Heart left ventricle (tissue), 16 donors: Measurements from ENCODE around the gene SERINC2. TPM values are rescaled to one million over a fixed set of nuclear protein-coding genes. Genes with fewer than 3 reads are reported as not detected.

Experiments
- ATAC-seq, 4 donors: fragments of 200-7000 bp; cut with Tn5 transposase; one replicate each; pipeline ENCODE4 v1.9.1; 2020 to 2022; ENCODE audit warnings: moderate library complexity in 4 of 4, mild to moderate bottlenecking in 3 of 4, moderate number of reproducible peaks in 1 of 4
- DNase-seq, 5 donors: peaks; one replicate each; pipeline ENCODE4 v3.0.0-alpha.2; 2020
- H3K27ac ChIP-seq, 12 donors: fragments of 200-600 bp; sonication (generic) in 4 of 12; one replicate each; pipeline versions ENCODE4 v1.5.0 to v1.8.0; 2016 to 2022; ENCODE audit warnings: mild to moderate bottlenecking in 2 of 12
- H3K27me3 ChIP-seq, 9 donors: fragments of 200-600 bp; sonication (generic) in 2 of 9; one replicate each; pipeline versions ENCODE4 v1.5.1 to v1.8.0; 2016 to 2022; ENCODE audit warnings: mild to moderate bottlenecking in 3 of 9
- H3K36me3 ChIP-seq, 9 donors: fragments of 200-600 bp; sonication (generic) in 2 of 9; one replicate each; pipeline versions ENCODE4 v1.5.0 to v1.8.0; 2018 to 2022; ENCODE audit warnings: mild to moderate bottlenecking in 2 of 9
- H3K4me1 ChIP-seq, 12 donors: fragments of 200-600 bp; sonication (generic) in 4 of 12; one replicate each; pipeline versions ENCODE4 v1.5.0 to v1.8.0; 2016 to 2022; ENCODE audit warnings: mild to moderate bottlenecking in 3 of 12
- H3K4me3 ChIP-seq, 12 donors: fragments of 200-600 bp; sonication (generic) in 4 of 12; one replicate each; pipeline versions ENCODE4 v1.5.0 to v1.8.0; 2017 to 2022; ENCODE audit warnings: mild to moderate bottlenecking in 9 of 12, moderate library complexity in 4 of 12
- H3K9me3 ChIP-seq, 12 donors: fragments of 200-600 bp; sonication (generic) in 4 of 12; one replicate each; pipeline versions ENCODE4 v1.5.0 to v1.8.0; 2016 to 2022; ENCODE audit warnings: mild to moderate bottlenecking in 1 of 12
- POLR2A ChIP-seq, 2 donors: fragments of 450-650 bp; IDR thresholded peaks; one replicate each; pipeline ENCODE4 v1.6.1; 2017; ENCODE audit warnings: antibody characterized with exemption in 2 of 2, mild to moderate bottlenecking in 2 of 2, moderate library complexity in 2 of 2
- WGBS, 4 donors: extraction: QIAGEN DNeasy Blood & Tissue Kit in 2 of 4; methylation state at CpG; one replicate each; pipeline versions ENCODE4 v1.1.5 to v1.1.7; 2013 to 2018; 5-methylcytosine and 5-hydroxymethylcytosine counted together
- intact Hi-C, 10 donors: fragments of 100-400 bp; cut with DNase I; formaldehyde crosslinking; loops; one replicate each; pipeline versions ENCODE4 v1.11.1 to v1.14.2; 2022
- polyA plus RNA-seq, 2 donors: library from polyadenylated mRNA; stranded (reverse); fragments of 200-250 nt; gene quantifications; one replicate each; pipeline ENCODE4 v1.2.3, GENCODE V29; 2013
- total RNA-seq, 9 donors: library from RNA; depleted of rRNA in 2 of 9; stranded (reverse); fragments of >200 nt in 2 of 9; fragmentation: NEBNext Ultra II Directional in 3 of 9; extraction: Animal tissue kit (Norgen Biotek cat#: 25700) in 3 of 9; gene quantifications; one replicate each; pipeline versions ENCODE4 v1.1.0 to v1.2.4, GENCODE V29; 2016 to 2023
- TF ChIP-seq, protein P1 (sequence below), 12 donors: fragments of 200-600 bp; sonication (generic) in 4 of 12; IDR thresholded peaks; one replicate each; pipeline versions ENCODE4 v1.5.0 to v1.8.0; 2018 to 2022; ENCODE audit warnings: antibody characterized with exemption in 12 of 12, mild to moderate bottlenecking in 5 of 12
- donor health status: ischemic (EF 13 %, LVEDD 7.1; RV severe dilation, severe dysfunction).
- donor health status: healthy with polysubstance abuse.
- donor health status: DM: no; HTN: yes; CAD: no.
- donor health status: DM: no; HTN: no; CAD: no.
- donor health status: ischemic (EF 25% LVEDD 6.9; RV normal size, moderate dysfunction).
- donor health status: ischemic (EF 25% LVEDD 5.7; RV mildly dilated, moderate dysfunction).
- donor health status: healthy.
- donor health status: DM: yes; HTN: yes; CAD: no.
- donor health status: ischemic (EF 35%, LVEDD 5.7; RV mildly dilated, moderate dysfunction).
- donor health status: nonischemic (EF 11% LVEDD 7.7; RV severe dilation, severe dysfunction).
- donor health status: DM: yes; HTN: yes; CAD: no.
- donor health status: PGD.
- donor health status: ischemic (EF 29% LVEDD 5.4; RV normal size, mild dysfunction).
- donor health status: nonischemic (EF 23%, LVEDD 6.1; RV moderate dilation, normal function).

Gene SERINC2
- total and polyA plus RNA-seq, 11 donors, result 0.94 to 8.5 (median 2.3) TPM

DNA sequence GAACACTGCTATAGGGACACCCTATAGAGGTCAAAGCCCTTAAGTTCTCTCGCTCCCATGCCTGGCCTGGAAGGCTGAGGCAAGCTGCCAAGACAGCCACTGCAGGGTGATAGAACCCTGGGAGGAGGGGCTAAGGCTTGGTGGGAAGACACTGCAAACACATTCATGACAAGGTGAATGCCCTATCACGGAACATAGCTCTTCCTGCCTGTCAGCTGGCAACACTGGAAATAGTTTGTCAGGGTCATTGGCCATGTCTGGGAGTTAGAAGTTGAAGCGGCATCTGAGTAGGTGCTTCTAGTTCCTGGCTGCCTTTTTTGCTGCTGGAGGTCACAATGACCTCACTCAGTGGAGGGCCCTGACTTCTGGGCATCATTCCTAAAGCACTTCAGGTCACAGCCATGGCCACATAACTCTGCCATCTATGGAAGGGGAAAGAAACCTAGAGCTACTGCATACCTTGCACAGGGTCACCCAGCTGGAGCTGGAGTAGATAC is 44.4 kb upstream of the SERINC2 start:
- Histone ChIP-seq H3K4me1 (peaks cover 0 to 48% (median 13%) of the 10 kb centered on the region in 12 donors), H3K27me3 (no peaks in the 10 kb centered on the region), H3K36me3 (peaks cover 0 to 53% (median 46%) of the 10 kb centered on the region in 9 donors), H3K9me3 (no peaks in the 10 kb centered on the region), H3K4me3 (peak overlapping the region in 9 of 12 donors; percentile 46 to 85 (median 67)), H3K27ac (peak overlapping the region; percentile 87 to 99 (median 95))
- WGBS, 4 donors, result 37 to 67% (median 49%) methylated on average over 2 to 3 of the region's 3 CpGs
- TF ChIP-seq POLR2A (IDR thresholded peaks at IDR 0.05), result peak in 1 of 2 donors; percentile 39
- TF ChIP-seq, protein P1, sequence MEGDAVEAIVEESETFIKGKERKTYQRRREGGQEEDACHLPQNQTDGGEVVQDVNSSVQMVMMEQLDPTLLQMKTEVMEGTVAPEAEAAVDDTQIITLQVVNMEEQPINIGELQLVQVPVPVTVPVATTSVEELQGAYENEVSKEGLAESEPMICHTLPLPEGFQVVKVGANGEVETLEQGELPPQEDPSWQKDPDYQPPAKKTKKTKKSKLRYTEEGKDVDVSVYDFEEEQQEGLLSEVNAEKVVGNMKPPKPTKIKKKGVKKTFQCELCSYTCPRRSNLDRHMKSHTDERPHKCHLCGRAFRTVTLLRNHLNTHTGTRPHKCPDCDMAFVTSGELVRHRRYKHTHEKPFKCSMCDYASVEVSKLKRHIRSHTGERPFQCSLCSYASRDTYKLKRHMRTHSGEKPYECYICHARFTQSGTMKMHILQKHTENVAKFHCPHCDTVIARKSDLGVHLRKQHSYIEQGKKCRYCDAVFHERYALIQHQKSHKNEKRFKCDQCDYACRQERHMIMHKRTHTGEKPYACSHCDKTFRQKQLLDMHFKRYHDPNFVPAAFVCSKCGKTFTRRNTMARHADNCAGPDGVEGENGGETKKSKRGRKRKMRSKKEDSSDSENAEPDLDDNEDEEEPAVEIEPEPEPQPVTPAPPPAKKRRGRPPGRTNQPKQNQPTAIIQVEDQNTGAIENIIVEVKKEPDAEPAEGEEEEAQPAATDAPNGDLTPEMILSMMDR (IDR thresholded peaks at IDR 0.05), result no peak
- ATAC-seq, result peak; percentile 45 to 68 (median 53)
- peak; percentile 68 to 79 (median 73) for DNase-seq
- intact Hi-C loops, result no loop called here

DNA sequence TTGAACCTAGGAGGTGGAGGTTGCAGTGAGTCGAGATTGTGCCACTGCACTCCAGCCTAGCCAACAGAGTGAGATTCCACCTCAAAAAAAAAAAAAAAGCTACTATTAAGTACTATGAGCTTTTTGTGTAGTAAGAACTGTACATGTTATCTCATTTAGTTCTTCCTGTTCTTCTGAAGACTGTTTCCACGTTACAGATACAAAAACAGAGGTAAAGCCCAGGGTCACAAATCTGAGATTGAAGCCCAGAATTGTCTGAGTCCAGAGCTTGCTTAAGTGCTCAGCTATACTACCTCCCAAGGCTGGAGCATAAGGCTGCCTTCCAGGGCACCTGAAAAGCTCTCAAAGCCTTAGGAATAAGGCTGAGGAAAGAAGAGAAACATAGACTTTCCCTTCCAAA is 43.0 kb upstream of the SERINC2 start:
- no peaks in the 10 kb centered on the region for H3K27me3 ChIP-seq
- no peaks in the 10 kb centered on the region for H3K9me3 ChIP-seq
- peak overlapping the region; percentile 87 to 99 (median 95) for H3K27ac ChIP-seq
- peaks cover 0 to 39% (median 34%) of the 10 kb centered on the region in 9 donors for H3K36me3 ChIP-seq
- WGBS, 4 donors, result 41 to 50% (median 45%) methylated on average over 2 of the region's 2 CpGs
- H3K4me1 ChIP-seq, result peaks cover 0 to 55% (median 23%) of the 10 kb centered on the region in 12 donors
- peak overlapping the region; percentile 9 to 85 (median 64) for H3K4me3 ChIP-seq
- intact Hi-C loops, result no loop called here
- ATAC-seq (no peak), DNase-seq (no peak)
- no peak for TF ChIP-seq POLR2A (IDR thresholded peaks at IDR 0.05)
- TF ChIP-seq, protein P1 (IDR thresholded peaks at IDR 0.05), result no peak

GRCh38 chr1:31370565-31370964 is 42.4 kb upstream of the SERINC2 start:
- intact Hi-C loops, result no loop called here
- 55 to 65% (median 60%) methylated on average over 4 of the region's 4 CpGs for WGBS, 4 donors
- TF ChIP-seq, protein P1 (IDR thresholded peaks at IDR 0.05), result no peak
- no peak for TF ChIP-seq POLR2A (IDR thresholded peaks at IDR 0.05)
- peaks cover 0 to 54% (median 23%) of the 10 kb centered on the region in 12 donors for H3K4me1 ChIP-seq
- peaks cover 0 to 34% (median 28%) of the 10 kb centered on the region in 9 donors for H3K36me3 ChIP-seq
- H3K27ac ChIP-seq, result peak overlapping the region; percentile 87 to 99 (median 95)
- H3K27me3 ChIP-seq, result no peaks in the 10 kb centered on the region
- H3K9me3 ChIP-seq, result no peaks in the 10 kb centered on the region
- peak overlapping the region; percentile 9 to 85 (median 64) for H3K4me3 ChIP-seq
- no peak for ATAC-seq
- DNase-seq, result no peak

DNA sequence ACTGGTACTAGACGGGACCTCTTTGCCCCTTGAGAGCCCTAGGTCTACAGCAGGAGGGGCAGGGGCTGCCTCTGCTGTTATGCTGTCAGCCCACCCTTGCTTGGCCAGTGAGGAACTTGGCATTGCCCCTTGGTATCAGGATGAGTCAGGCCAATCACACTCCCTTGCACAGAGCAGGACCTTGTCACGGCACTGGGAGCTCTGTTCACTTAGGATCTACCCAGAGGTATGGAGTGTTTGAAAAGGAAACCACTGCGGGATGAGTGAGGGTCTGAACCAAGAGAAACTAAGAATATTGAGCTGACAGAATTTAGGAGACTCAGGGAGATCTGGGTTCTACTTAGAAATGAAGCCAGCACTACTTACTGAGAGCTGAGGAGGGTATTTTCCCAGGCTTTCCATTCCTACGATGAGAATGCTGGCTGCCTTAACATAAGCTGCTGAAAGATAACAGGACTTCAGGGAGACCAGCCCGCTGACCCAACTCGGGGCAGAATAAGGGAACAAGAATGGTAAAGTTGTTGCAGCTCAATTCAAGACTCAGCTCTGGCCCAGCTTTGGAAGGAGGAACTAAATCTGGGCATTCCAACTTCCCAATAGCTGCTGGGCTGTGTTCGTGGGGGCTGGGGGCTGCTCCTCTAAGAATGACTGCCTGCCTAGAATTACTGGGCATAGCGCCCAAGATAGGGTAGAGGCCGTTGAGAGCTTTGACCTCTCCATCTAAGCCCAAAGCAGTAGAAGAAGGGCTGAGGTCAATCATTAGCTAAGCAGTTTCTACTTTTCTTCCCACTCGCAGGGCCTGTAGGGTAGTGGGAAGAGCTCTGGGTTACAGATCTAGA is 41.7 kb upstream of the SERINC2 start:
- intact Hi-C loops, result no loop called here
- ATAC-seq, result peak in 1 of 4 donors; percentile 1
- peaks cover 0 to 51% (median 23%) of the 10 kb centered on the region in 12 donors for H3K4me1 ChIP-seq
- peak; percentile 11 to 16 for TF ChIP-seq POLR2A (IDR thresholded peaks at IDR 0.05)
- TF ChIP-seq, protein P1 (IDR thresholded peaks at IDR 0.05), result no peak
- DNase-seq, result peak in 3 of 5 donors; percentile 44 to 55 (median 51)
- H3K36me3 ChIP-seq, result peaks cover 0 to 26% (median 21%) of the 10 kb centered on the region in 9 donors
- H3K27me3 ChIP-seq, result no peaks in the 10 kb centered on the region
- WGBS, 4 donors, result 35 to 51% (median 43%) methylated on average over 10 of the region's 10 CpGs
- H3K9me3 ChIP-seq, result no peaks in the 10 kb centered on the region
- H3K27ac ChIP-seq, result peak overlapping the region; percentile 87 to 99 (median 95)
- peak overlapping the region; percentile 39 to 85 (median 64) for H3K4me3 ChIP-seq
